SK-N-SH (cell line): ENCODE data around the gene CELSR2. TPM values are rescaled to one million over a fixed set of nuclear protein-coding genes. Genes with fewer than 3 reads are reported as not detected.

ENCODE experiments used
- CTCF ChIA-PET: fragments of 300-600, 350-600 bp; formaldehyde crosslinking; extraction: SDS; loops from one replicate; lab custom pipeline; 2021; lab: Yijun Ruan, JAX
- POLR2A ChIA-PET: fragments of 350-600 bp; sonication (Branson Sonifier 250); formaldehyde crosslinking; extraction: SDS; loops from one replicate; lab custom pipeline; 2020; ENCODE audit warnings: antibody characterized with exemption, inconsistent platforms; lab: Yijun Ruan, JAX
- DNase-seq: peaks from one replicate; pipeline ENCODE4 v3.0.0; 2012
- H2AFZ ChIP-seq: fragments of 200-600 bp; sonication (generic); 2 replicates; pipeline ENCODE4 v1.8.1; 2016; ENCODE audit warnings: antibody characterized with exemption, mild to moderate bottlenecking, low read depth
- H3F3A ChIP-seq: fragments of 200-600 bp; sonication (generic); replicated peaks from 2 replicates; pipeline ENCODE3; 2016; ENCODE audit warnings: antibody characterized with exemption, mild to moderate bottlenecking; ENCODE audit not compliant: insufficient read depth
- H3K27ac ChIP-seq, 2 experiments: fragments of 200-500 bp in 1 of 2; fragments of 200-600 bp in 1 of 2; sonication (Bioruptor generic) in 1 of 2; sonication (generic), shearing (Covaris generic) in 1 of 2; 2 replicates each; pipeline versions ENCODE4 v1.5.1 to v1.6.1; 2014 to 2016; ENCODE audit warnings: low read depth in 2 of 2, inconsistent platforms in 1 of 2, low read length in 1 of 2, mild to moderate bottlenecking in 1 of 2, mixed read lengths in 1 of 2
- H3K27me3 ChIP-seq: fragments of 200-600 bp; sonication (generic), shearing (Covaris generic); 2 replicates; pipeline ENCODE4 v1.6.1; 2016; ENCODE audit warnings: mixed run types; ENCODE audit not compliant: insufficient read depth
- H3K36me3 ChIP-seq, 2 experiments: fragments of 200-500 bp in 1 of 2; fragments of 200-600 bp in 1 of 2; sonication (Bioruptor generic) in 1 of 2; sonication (generic) in 1 of 2; replicated peaks in 1 of 2; 2 replicates each; pipeline versions ENCODE3 to v1.5.1; 2014 to 2016; ENCODE audit warnings: low read length in 1 of 2, mild to moderate bottlenecking in 1 of 2; ENCODE audit not compliant: insufficient read depth in 2 of 2, control insufficient read depth in 1 of 2
- H3K4me1 ChIP-seq, 2 experiments: fragments of 200-500 bp in 1 of 2; fragments of 200-600 bp in 1 of 2; sonication (Bioruptor generic) in 1 of 2; sonication (generic), shearing (Covaris generic) in 1 of 2; 2 replicates each; pipeline versions ENCODE4 v1.5.1 to v1.6.1; 2014 to 2016; ENCODE audit warnings: low read depth in 1 of 2, low read length in 1 of 2, mixed run types in 1 of 2; ENCODE audit not compliant: insufficient read depth in 2 of 2, control insufficient read depth in 1 of 2
- H3K4me2 ChIP-seq: fragments of 200-600 bp; sonication (generic), shearing (Covaris generic); 2 replicates; pipeline ENCODE4 v1.6.1; 2017; ENCODE audit warnings: mixed run types
- H3K4me3 ChIP-seq, 2 experiments: fragments of 200-500 bp in 1 of 2; fragments of 200-600 bp in 1 of 2; sonication (Bioruptor generic) in 1 of 2; sonication (generic), shearing (Covaris generic) in 1 of 2; 2 replicates each; pipeline versions ENCODE4 v1.5.1 to v1.8.1; 2014 to 2016; ENCODE audit warnings: low read depth in 2 of 2, inconsistent platforms in 1 of 2, low read length in 1 of 2, mild to moderate bottlenecking in 1 of 2, mixed read lengths in 1 of 2, moderate library complexity in 1 of 2
- H3K79me2 ChIP-seq: fragments of 200-600 bp; sonication (generic); 2 replicates; pipeline ENCODE4 v1.8.1; 2017; ENCODE audit warnings: mild to moderate bottlenecking; ENCODE audit not compliant: insufficient read depth
- H3K9ac ChIP-seq: fragments of 200-600 bp; sonication (generic); 2 replicates; pipeline ENCODE4 v1.6.1; 2017; ENCODE audit warnings: mixed run types
- H3K9me2 ChIP-seq: fragments of 200-600 bp; sonication (generic); 2 replicates; pipeline ENCODE4 v1.6.1; 2017; ENCODE audit warnings: mixed run types
- H3K9me3 ChIP-seq: fragments of 200-600 bp; sonication (generic); 2 replicates; pipeline ENCODE4 v1.6.1; 2017; ENCODE audit warnings: mixed run types, mild to moderate bottlenecking, moderate library complexity
- H4K20me1 ChIP-seq: fragments of 200-600 bp; sonication (generic); 2 replicates; pipeline ENCODE4 v1.6.1; 2017; ENCODE audit warnings: mild to moderate bottlenecking, mixed run types; ENCODE audit not compliant: insufficient read depth
- CHD2 ChIP-seq: fragments of 150-350 bp; IDR thresholded peaks from 2 replicates; pipeline ENCODE4 v1.6.1; 2018; ENCODE audit warnings: low read length; ENCODE audit not compliant: partially characterized antibody
- EZH2phosphoT487 ChIP-seq: fragments of 200-600 bp; sonication (generic); IDR thresholded peaks from 2 replicates; pipeline ENCODE4 v1.6.1; 2017; ENCODE audit warnings: low read depth, mixed run types, mild to moderate bottlenecking, antibody characterized with exemption, moderate library complexity, borderline replicate concordance
- FOSL2 ChIP-seq: IDR thresholded peaks from 2 replicates; pipeline ENCODE4 v1.4.0; 2012; ENCODE audit warnings: low read depth, mild to moderate bottlenecking, moderate library complexity, borderline replicate concordance
- FOXJ3 ChIP-seq: sonication (generic); formaldehyde crosslinking; IDR thresholded peaks from 2 replicates; pipeline ENCODE4 v1.5.1; 2020; ENCODE audit warnings: mild to moderate bottlenecking, missing genetic modification reagents
- FOXM1 ChIP-seq: IDR thresholded peaks from 2 replicates; pipeline ENCODE4 v1.4.0; 2012; ENCODE audit warnings: low read depth, mild to moderate bottlenecking
- GATA2 ChIP-seq: sonication (generic); formaldehyde crosslinking; IDR thresholded peaks from 2 replicates; pipeline ENCODE4 v1.5.0; 2020; ENCODE audit warnings: mild to moderate bottlenecking, missing genetic modification reagents
- JUND ChIP-seq: IDR thresholded peaks from 2 replicates; pipeline ENCODE4 v1.4.0; 2012
- MEF2A ChIP-seq: IDR thresholded peaks from 2 replicates; pipeline ENCODE4 v1.4.0; 2012; ENCODE audit warnings: low read depth, borderline replicate concordance
- MXI1 ChIP-seq: IDR thresholded peaks from 2 replicates; pipeline ENCODE4 v1.6.1; 2012; ENCODE audit warnings: mild to moderate bottlenecking, low read depth, low read length, improper control_type of control experiment
- POLR2AphosphoS5 ChIP-seq: IDR thresholded peaks from 2 replicates; pipeline ENCODE4 v1.6.1; 2012; ENCODE audit warnings: low read depth, low read length
- RAD21 ChIP-seq: IDR thresholded peaks from 2 replicates; pipeline ENCODE4 v1.6.1; 2012; ENCODE audit warnings: mild to moderate bottlenecking, low read length
- RXRA ChIP-seq: IDR thresholded peaks from 2 replicates; pipeline ENCODE4 v1.4.0; 2012; ENCODE audit warnings: low read depth, mild to moderate bottlenecking, borderline replicate concordance
- TCF12 ChIP-seq: IDR thresholded peaks from 2 replicates; pipeline ENCODE4 v1.4.0; 2012
- TEAD4 ChIP-seq: IDR thresholded peaks from 2 replicates; pipeline ENCODE4 v1.4.0; 2012; ENCODE audit warnings: mild to moderate bottlenecking, borderline replicate concordance; ENCODE audit not compliant: insufficient read depth
- WGBS: methylation state at CpG from one replicate; pipeline ENCODE4 v1.1.6; 2017; ENCODE audit warnings: low lambda C conversion rate; 5-methylcytosine and 5-hydroxymethylcytosine counted together
- polyA plus RNA-seq, 3 experiments: library from polyadenylated mRNA; depleted of rRNA; stranded (reverse); fragments of >200 nt; gene quantifications; 2 replicates each; pipeline ENCODE4 v1.2.3, GENCODE V29; 2012
- TF ChIP-seq, protein P1 (sequence below): fragments of 150-350 bp; IDR thresholded peaks from 2 replicates; pipeline ENCODE4 v1.6.1; 2016; ENCODE audit warnings: mild to moderate bottlenecking, low read depth, low read length
- TF ChIP-seq, protein P2 (sequence below): fragments of 150-350 bp; IDR thresholded peaks from 2 replicates; pipeline ENCODE4 v1.6.1; 2017; ENCODE audit warnings: antibody characterized with exemption, low read length, low read depth, borderline replicate concordance
- TF ChIP-seq, protein P3 (sequence below): fragments of 200-600 bp; sonication (generic); IDR thresholded peaks from 2 replicates; pipeline ENCODE4 v1.6.1; 2017; ENCODE audit warnings: antibody characterized with exemption, mild to moderate bottlenecking, moderate library complexity
- TF ChIP-seq, protein P4 (sequence below): IDR thresholded peaks from 2 replicates; pipeline ENCODE4 v1.4.0; 2012; ENCODE audit warnings: low read depth, borderline replicate concordance

Gene CELSR2
- polyA plus RNA-seq, 1 of the 3 experiments (the other 2 are of a cell fraction) = 3.5 TPM

DNA sequence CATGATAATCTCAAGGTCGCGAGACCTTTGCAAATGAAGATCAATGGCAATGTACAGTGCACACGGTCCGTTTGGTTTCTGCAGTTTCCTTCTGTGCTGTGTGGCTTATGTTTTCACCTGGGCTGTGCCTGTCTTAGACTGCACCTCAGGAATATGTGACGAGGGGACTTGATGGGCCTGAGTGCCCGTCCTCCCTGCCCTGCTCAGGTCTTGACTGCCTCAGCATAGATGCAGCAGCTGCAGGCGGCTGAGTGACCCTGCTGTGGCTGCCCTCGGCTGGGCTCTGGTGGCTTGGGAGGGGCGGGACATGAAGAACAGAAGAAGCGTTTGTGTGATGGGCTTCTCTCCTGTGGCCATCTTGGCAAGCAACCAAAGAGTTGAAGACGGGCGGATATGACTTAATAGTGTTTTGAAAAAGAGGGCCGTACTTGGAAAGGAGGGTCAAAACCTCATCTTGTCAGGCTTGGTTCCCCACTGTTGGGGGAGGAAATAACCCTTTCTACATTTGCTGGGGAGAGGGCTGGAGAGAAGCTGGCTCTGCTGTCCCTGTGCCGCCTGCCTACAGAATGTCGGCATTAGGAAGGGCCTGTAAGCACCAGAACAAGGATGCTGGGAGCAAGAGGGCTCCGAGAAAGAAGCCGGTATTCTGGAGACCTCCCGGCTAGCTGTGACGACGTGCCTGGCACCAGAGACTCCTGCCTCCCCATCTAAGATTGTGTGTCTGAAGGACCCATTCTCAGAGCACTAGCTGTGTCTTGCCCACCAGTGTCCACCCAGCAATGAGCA, 50.4 kb downstream of the CELSR2 start:
- H3F3A ChIP-seq = peaks cover 9% of the 10 kb centered on the region
- H3K9me3 ChIP-seq = no peaks in the 10 kb centered on the region
- H3K9ac ChIP-seq = no peak overlapping the region; the same call in 1 of the 2 replicates
- no peak for DNase-seq
- H3K9me2 ChIP-seq = no peaks in the 10 kb centered on the region
- WGBS = 94% methylated on average over 20 of the region's 20 CpGs
- H3K36me3 ChIP-seq = no peaks in the 10 kb centered on the region
- TF ChIP-seq, protein P1, sequence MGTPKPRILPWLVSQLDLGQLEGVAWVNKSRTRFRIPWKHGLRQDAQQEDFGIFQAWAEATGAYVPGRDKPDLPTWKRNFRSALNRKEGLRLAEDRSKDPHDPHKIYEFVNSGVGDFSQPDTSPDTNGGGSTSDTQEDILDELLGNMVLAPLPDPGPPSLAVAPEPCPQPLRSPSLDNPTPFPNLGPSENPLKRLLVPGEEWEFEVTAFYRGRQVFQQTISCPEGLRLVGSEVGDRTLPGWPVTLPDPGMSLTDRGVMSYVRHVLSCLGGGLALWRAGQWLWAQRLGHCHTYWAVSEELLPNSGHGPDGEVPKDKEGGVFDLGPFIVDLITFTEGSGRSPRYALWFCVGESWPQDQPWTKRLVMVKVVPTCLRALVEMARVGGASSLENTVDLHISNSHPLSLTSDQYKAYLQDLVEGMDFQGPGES = no peak
- TF ChIP-seq TEAD4 (no peak), RAD21 (no peak), CHD2 (no peak), EZH2phosphoT487 (no peak)
- TF ChIP-seq, protein P2, sequence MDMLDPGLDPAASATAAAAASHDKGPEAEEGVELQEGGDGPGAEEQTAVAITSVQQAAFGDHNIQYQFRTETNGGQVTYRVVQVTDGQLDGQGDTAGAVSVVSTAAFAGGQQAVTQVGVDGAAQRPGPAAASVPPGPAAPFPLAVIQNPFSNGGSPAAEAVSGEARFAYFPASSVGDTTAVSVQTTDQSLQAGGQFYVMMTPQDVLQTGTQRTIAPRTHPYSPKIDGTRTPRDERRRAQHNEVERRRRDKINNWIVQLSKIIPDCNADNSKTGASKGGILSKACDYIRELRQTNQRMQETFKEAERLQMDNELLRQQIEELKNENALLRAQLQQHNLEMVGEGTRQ = no peak
- TF ChIP-seq, protein P3, sequence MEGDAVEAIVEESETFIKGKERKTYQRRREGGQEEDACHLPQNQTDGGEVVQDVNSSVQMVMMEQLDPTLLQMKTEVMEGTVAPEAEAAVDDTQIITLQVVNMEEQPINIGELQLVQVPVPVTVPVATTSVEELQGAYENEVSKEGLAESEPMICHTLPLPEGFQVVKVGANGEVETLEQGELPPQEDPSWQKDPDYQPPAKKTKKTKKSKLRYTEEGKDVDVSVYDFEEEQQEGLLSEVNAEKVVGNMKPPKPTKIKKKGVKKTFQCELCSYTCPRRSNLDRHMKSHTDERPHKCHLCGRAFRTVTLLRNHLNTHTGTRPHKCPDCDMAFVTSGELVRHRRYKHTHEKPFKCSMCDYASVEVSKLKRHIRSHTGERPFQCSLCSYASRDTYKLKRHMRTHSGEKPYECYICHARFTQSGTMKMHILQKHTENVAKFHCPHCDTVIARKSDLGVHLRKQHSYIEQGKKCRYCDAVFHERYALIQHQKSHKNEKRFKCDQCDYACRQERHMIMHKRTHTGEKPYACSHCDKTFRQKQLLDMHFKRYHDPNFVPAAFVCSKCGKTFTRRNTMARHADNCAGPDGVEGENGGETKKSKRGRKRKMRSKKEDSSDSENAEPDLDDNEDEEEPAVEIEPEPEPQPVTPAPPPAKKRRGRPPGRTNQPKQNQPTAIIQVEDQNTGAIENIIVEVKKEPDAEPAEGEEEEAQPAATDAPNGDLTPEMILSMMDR = no peak
- H3K4me1 ChIP-seq = peaks cover 9 to 20% of the 10 kb centered on the region in 2 experiments
- H3K4me3 ChIP-seq = no peak overlapping the region
- no peaks in the 10 kb centered on the region for H3K27me3 ChIP-seq
- H3K4me2 ChIP-seq = peak overlapping the region; percentile 58; the same call in 1 of the 2 replicates
- H2AFZ ChIP-seq = peak overlapping the region; percentile 67; the same call in 1 of the 2 replicates
- H4K20me1 ChIP-seq = no peaks in the 10 kb centered on the region
- ChIA-PET CTCF (interaction anchor here (1.6 kb wide), 1 partner anchor 233 kb away, joined by 4 read pairs; no protein-coding TSS in a partner anchor), POLR2A (no interaction called here)
- no peaks in the 10 kb centered on the region for H3K79me2 ChIP-seq
- H3K27ac ChIP-seq = peak overlapping the region; percentile 70 to 85; a peak in 3 of 4 replicates

DNA sequence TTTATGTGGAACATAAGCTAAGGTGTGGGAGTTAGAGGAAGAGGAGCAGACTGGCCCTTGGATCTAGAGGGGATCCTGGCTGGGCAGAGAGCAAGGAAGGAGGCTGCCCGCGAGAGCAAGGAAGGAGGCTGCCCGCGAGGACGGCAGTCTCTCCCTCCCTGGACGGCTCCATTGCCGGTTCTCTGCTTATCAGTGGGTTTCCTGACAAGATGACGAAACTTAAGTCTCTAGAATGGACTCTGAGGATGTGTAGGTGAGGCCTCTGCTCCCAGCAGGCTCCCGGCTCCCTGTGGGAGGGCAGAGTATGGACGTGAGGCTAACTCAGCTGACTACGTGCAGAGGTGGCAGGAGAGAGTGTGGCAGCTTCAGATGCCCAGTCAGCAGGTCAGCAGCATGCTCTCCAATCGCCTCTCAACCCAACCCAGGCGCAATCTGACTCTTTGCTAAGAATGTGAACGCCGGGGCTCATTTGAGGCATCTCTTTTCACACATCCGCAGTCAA, 51.4 kb downstream of the CELSR2 start:
- no peak overlapping the region for H2AFZ ChIP-seq
- POLR2A ChIA-PET = no interaction called here
- H3K9me2 ChIP-seq = no peaks in the 10 kb centered on the region
- peaks cover 9% of the 10 kb centered on the region for H3F3A ChIP-seq
- H4K20me1 ChIP-seq = no peaks in the 10 kb centered on the region
- no peak overlapping the region for H3K9ac ChIP-seq
- H3K9me3 ChIP-seq = no peaks in the 10 kb centered on the region
- peaks cover 9 to 20% of the 10 kb centered on the region in 2 experiments for H3K4me1 ChIP-seq
- CTCF ChIA-PET = no interaction called here
- H3K27ac ChIP-seq = no peak overlapping the region
- WGBS = 94% methylated on average over 15 of the region's 16 CpGs
- DNase-seq = no peak
- no peaks in the 10 kb centered on the region for H3K79me2 ChIP-seq
- H3K27me3 ChIP-seq = no peaks in the 10 kb centered on the region
- H3K4me2 ChIP-seq = no peak overlapping the region
- no peak overlapping the region for H3K4me3 ChIP-seq
- H3K36me3 ChIP-seq = no peaks in the 10 kb centered on the region
- no peak for TF ChIP-seq FOXM1
- TF ChIP-seq CHD2 = no peak
- TF ChIP-seq MXI1 = no peak
- TF ChIP-seq POLR2AphosphoS5 = no peak
- TF ChIP-seq GATA2 (CRISPR knock-in tag) = no peak
- no peak for TF ChIP-seq FOXJ3 (CRISPR knock-in tag)
- TF ChIP-seq FOSL2 = no peak
- TF ChIP-seq TCF12 = no peak
- no peak for TF ChIP-seq TEAD4
- no peak for TF ChIP-seq JUND
- no peak for TF ChIP-seq RXRA
- TF ChIP-seq, protein P4, sequence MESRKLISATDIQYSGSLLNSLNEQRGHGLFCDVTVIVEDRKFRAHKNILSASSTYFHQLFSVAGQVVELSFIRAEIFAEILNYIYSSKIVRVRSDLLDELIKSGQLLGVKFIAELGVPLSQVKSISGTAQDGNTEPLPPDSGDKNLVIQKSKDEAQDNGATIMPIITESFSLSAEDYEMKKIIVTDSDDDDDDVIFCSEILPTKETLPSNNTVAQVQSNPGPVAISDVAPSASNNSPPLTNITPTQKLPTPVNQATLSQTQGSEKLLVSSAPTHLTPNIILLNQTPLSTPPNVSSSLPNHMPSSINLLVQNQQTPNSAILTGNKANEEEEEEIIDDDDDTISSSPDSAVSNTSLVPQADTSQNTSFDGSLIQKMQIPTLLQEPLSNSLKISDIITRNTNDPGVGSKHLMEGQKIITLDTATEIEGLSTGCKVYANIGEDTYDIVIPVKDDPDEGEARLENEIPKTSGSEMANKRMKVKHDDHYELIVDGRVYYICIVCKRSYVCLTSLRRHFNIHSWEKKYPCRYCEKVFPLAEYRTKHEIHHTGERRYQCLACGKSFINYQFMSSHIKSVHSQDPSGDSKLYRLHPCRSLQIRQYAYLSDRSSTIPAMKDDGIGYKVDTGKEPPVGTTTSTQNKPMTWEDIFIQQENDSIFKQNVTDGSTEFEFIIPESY = no peak
- TF ChIP-seq, protein P2 = no peak
- no peak for TF ChIP-seq MEF2A
